Measurements from ENCODE around the gene DIAPH2. TPM values are rescaled to one million over a fixed set of nuclear protein-coding genes. Genes with fewer than 3 reads are reported as not detected.
A peak's percentile ranks its signal among the peaks of the same experiment; 100 is the strongest.

Gene DIAPH2
- total and polyA plus RNA-seq, 9 of the 15 experiments (the other 6 are each of a cell fraction or from before 2014, with no cell fraction given): 0.01 to 0.18 (median 0.07) TPM; not detected in 1

DNA sequence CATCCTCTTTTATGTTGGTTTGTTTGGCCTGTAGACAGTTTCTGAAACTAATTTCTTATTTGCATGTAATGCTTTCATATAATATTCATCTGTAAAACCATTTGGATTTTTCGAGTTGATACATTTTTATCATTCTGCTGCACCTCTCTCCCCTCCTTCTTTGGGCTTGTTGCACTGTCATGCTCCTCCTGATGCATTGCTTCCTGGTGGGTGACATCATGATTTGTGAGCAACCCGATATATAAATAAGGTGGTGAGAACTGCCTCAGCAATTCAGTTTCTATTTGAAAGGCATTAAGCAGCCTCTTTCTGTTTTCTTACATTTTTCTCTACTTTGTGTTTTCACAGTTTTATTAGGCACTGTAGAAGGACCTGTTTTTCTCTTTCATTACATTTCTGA lies 714.8 kb downstream of the DIAPH2 start (continued):
- TF ChIP-seq, protein P1, sequence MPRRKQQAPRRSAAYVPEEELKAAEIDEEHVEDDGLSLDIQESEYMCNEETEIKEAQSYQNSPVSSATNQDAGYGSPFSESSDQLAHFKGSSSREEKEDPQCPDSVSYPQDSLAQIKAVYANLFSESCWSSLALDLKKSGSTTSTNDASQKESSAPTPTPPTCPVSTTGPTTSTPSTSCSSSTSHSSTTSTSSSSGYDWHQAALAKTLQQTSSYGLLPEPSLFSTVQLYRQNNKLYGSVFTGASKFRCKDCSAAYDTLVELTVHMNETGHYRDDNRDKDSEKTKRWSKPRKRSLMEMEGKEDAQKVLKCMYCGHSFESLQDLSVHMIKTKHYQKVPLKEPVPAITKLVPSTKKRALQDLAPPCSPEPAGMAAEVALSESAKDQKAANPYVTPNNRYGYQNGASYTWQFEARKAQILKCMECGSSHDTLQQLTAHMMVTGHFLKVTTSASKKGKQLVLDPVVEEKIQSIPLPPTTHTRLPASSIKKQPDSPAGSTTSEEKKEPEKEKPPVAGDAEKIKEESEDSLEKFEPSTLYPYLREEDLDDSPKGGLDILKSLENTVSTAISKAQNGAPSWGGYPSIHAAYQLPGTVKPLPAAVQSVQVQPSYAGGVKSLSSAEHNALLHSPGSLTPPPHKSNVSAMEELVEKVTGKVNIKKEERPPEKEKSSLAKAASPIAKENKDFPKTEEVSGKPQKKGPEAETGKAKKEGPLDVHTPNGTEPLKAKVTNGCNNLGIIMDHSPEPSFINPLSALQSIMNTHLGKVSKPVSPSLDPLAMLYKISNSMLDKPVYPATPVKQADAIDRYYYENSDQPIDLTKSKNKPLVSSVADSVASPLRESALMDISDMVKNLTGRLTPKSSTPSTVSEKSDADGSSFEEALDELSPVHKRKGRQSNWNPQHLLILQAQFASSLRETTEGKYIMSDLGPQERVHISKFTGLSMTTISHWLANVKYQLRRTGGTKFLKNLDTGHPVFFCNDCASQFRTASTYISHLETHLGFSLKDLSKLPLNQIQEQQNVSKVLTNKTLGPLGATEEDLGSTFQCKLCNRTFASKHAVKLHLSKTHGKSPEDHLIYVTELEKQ (CRISPR knock-in tag; IDR thresholded peaks at IDR 0.05): no peak
- TF ChIP-seq MEIS2 (IDR thresholded peaks at IDR 0.05; ENCODE audit: partially characterized antibody): peak; percentile 32
- no peak for TF ChIP-seq EP400 (IDR thresholded peaks at IDR 0.05)
- TF ChIP-seq FOS (IDR thresholded peaks at IDR 0.05; ENCODE audit: extremely low read depth, insufficient read length): no peak

DNA sequence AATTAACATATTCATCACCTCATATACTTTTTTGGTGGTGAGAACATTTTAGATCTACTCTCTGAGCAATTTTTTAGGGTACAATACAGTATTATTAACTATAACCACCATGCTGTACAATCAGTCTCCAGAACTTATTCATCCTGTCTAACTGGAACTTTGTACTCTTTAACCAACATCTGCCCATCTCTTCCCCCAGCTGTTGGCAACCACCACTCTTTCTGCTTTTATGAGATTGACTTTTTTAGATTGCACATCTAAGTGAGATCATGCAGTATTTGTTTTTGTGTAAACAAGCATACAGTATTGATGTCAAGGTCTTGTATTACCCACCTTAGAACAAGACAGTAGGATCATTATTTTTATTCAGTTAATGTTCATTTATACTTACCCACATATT lies 715.9 kb downstream of the DIAPH2 start:
- DNase-seq (ENCODE audit: extremely low read depth in 1 of 4, low spot score in 3 of 4) (no peak), ATAC-seq (no peak), FAIRE-seq (no peak)
- Histone ChIP-seq H3K4me1 (replicated peaks in 1 of 2; ENCODE audit: control insufficient read depth in 2 of 2, insufficient read depth in 2 of 2, low read length in 2 of 2) (no peaks in the 10 kb centered on the region), H2AFZ (ENCODE audit: low read depth, low read length) (no peak overlapping the region), H3K4me3 (no peak overlapping the region), H3K27ac (ENCODE audit: extremely low read depth, low read depth, low read length) (no peak overlapping the region), H3K9me3 (replicated peaks; ENCODE audit: control insufficient read depth, insufficient read depth, low read depth, low read length) (no peaks in the 10 kb centered on the region), H3K36me3 (ENCODE audit: control insufficient read depth, insufficient read depth, low read length) (no peaks in the 10 kb centered on the region), H3K9ac (ENCODE audit: insufficient read depth in 1 of 2, low read depth in 2 of 2, low read length in 2 of 2) (no peak overlapping the region), H3K27me3 (ENCODE audit: control insufficient read depth in 2 of 2, insufficient read depth in 2 of 2, low read length in 2 of 2) (no peaks in the 10 kb centered on the region), H3K9me1 (ENCODE audit: control insufficient read depth, insufficient read depth, low read length) (no peaks in the 10 kb centered on the region), H4K20me1 (replicated peaks; ENCODE audit: control insufficient read depth, insufficient read depth, low read length) (no peaks in the 10 kb centered on the region), H3K4me2 (ENCODE audit: insufficient read depth, low read length) (no peak overlapping the region), H3K79me2 (ENCODE audit: control insufficient read depth, insufficient read depth, low read length) (no peaks in the 10 kb centered on the region)
- TF ChIP-seq JUNB (CRISPR knock-in tag; conservative IDR thresholded peaks at IDR 0.05) (no peak), KAT2B (IDR thresholded peaks at IDR 0.05; ENCODE audit: low read depth, low read length) (no peak), ZNF511 (CRISPR knock-in tag; IDR thresholded peaks at IDR 0.05) (no peak), RFX5 (IDR thresholded peaks at IDR 0.05; ENCODE audit: low read depth, low read length) (no peak), KLF13 (tag; IDR thresholded peaks at IDR 0.05; ENCODE audit: borderline replicate concordance, low read depth) (no peak), SNRNP70 (optimal IDR thresholded peaks at IDR 0.05; ENCODE audit: low read depth, low read length) (no peak), SMARCE1 (IDR thresholded peaks at IDR 0.05) (no peak), CCAR2 (IDR thresholded peaks at IDR 0.05; ENCODE audit: low read depth, low read length) (no peak), CBX5 (IDR thresholded peaks at IDR 0.05; ENCODE audit: borderline replicate concordance, low read depth) (no peak), IFI16 (CRISPR knock-in tag; IDR thresholded peaks at IDR 0.05) (no peak), ZNF57 (CRISPR knock-in tag; IDR thresholded peaks at IDR 0.05) (no peak), CBFA2T3 (IDR thresholded peaks at IDR 0.05) (no peak)
- TF ChIP-seq, protein P2, sequence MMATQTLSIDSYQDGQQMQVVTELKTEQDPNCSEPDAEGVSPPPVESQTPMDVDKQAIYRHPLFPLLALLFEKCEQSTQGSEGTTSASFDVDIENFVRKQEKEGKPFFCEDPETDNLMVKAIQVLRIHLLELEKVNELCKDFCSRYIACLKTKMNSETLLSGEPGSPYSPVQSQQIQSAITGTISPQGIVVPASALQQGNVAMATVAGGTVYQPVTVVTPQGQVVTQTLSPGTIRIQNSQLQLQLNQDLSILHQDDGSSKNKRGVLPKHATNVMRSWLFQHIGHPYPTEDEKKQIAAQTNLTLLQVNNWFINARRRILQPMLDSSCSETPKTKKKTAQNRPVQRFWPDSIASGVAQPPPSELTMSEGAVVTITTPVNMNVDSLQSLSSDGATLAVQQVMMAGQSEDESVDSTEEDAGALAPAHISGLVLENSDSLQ (IDR thresholded peaks at IDR 0.05): no peak
- BruUV-seq (replicated peaks): no TSS peak
- intact Hi-C loops (cut with micrococcal nuclease): no loop called here
- in situ Hi-C loops (cut with MboI): no loop called here
- ChIA-PET CTCF (ENCODE audit: low intra/inter-chr PET ratio) (no interaction called here), POLR2A (no interaction called here)
